KMS-11 (cell line): ENCODE data around the gene RAD51C.

ENCODE experiments used
- H2AFZ ChIP-seq: fragments of 200-600 bp; sonication (generic); 2 replicates; pipeline ENCODE4 v1.6.1; 2016; ENCODE audit warnings: antibody characterized with exemption, mixed run types, low read depth
- H3K27ac ChIP-seq: fragments of 200-600 bp; sonication (generic); 2 replicates; pipeline ENCODE4 v1.6.1; 2016; ENCODE audit warnings: mild to moderate bottlenecking, mixed run types
- H3K27me3 ChIP-seq: fragments of 200-600 bp; sonication (generic); 2 replicates; pipeline ENCODE4 v1.6.1; 2017; ENCODE audit warnings: mild to moderate bottlenecking, low read depth, mixed run types, moderate library complexity; ENCODE audit not compliant: insufficient read depth
- H3K36me3 ChIP-seq: fragments of 200-600 bp; sonication (generic); 2 replicates; pipeline ENCODE4 v1.6.1; 2017; ENCODE audit warnings: mild to moderate bottlenecking, mixed run types; ENCODE audit not compliant: insufficient read depth
- H3K4me1 ChIP-seq: fragments of 200-600 bp; sonication (generic); 2 replicates; pipeline ENCODE4 v1.6.1; 2016; ENCODE audit warnings: mild to moderate bottlenecking, low read depth, mixed run types; ENCODE audit not compliant: poor library complexity, severe bottlenecking
- H3K4me2 ChIP-seq: fragments of 200-600 bp; sonication (generic); 2 replicates; pipeline ENCODE4 v1.7.0; 2016; ENCODE audit warnings: mild to moderate bottlenecking, mixed run types
- H3K4me3 ChIP-seq: fragments of 200-600 bp; sonication (generic); IDR thresholded peaks from 2 replicates; pipeline ENCODE4 v1.6.1; 2017; ENCODE audit warnings: low read depth, low read length, mixed read lengths; ENCODE audit not compliant: insufficient read depth
- H3K79me2 ChIP-seq: fragments of 200-600 bp; sonication (generic); 2 replicates; pipeline ENCODE4 v1.6.1; 2016; ENCODE audit warnings: low read depth, mixed run types; ENCODE audit not compliant: insufficient read depth
- H3K9ac ChIP-seq: fragments of 200-600 bp; sonication (generic); 2 replicates; pipeline ENCODE4 v1.6.1; 2016; ENCODE audit warnings: mild to moderate bottlenecking, mixed run types
- H4K20me1 ChIP-seq: fragments of 200-600 bp; sonication (generic); 2 replicates; pipeline ENCODE4 v1.6.1; 2016; ENCODE audit warnings: mild to moderate bottlenecking, mixed run types; ENCODE audit not compliant: insufficient read depth
- TF ChIP-seq, protein P1 (sequence below): fragments of 200-600 bp; sonication (generic); conservative IDR thresholded peaks from 2 replicates; pipeline ENCODE4 v1.6.1; 2017; ENCODE audit warnings: low read depth, mild to moderate bottlenecking, antibody characterized with exemption, low read length, moderate library complexity, mixed read lengths

Gene RAD51C

DNA sequence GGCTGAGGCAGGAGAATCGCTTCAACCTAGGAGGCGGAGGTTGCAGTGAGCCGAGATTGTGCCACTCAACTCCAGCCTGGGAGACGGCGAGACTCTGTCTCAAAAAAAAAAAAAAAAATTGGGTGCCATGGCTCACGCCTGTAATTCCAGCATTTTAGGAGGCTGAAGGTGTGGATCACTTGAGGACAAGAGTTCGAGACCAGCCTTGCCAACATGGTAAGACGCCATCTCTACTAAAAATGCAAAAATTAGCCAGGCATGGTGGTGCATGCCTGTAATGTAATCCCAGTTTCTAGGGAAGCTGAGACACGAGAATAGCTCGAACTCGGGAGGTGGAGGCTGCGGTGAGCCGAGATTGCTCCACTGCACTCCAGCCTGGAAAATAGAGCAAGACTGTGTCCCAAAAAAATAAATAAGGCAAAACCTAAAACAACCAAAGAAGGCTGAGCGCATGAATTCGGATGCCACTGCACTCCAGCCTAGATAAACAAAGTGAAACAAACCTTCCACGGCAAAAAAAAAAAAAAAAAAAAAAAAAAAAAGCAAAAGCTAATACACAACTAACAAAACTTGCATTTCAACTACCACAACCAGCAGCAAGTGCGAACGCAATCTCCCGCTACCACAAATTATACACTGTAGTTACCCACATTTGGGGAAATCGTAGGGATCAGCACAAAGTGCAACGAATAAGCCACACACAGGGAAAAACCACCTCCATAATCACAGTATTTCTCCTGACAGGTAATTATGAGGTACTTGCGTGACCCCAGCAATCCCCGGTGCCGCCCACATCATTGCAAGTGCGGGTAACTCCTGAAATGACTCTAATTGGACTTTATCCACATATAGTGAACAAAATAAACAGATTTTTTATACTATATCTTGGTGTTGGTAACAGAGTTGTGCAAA, 26.2 kb upstream of the RAD51C start:
- Histone ChIP-seq H3K4me3 (no peak overlapping the region), H3K9ac (no peak overlapping the region), H2AFZ (no peak overlapping the region), H3K27me3 (no peaks in the 10 kb centered on the region), H4K20me1 (no peaks in the 10 kb centered on the region), H3K4me1 (peaks cover 14% of the 10 kb centered on the region), H3K4me2 (no peak overlapping the region), H3K79me2 (no peaks in the 10 kb centered on the region), H3K36me3 (no peaks in the 10 kb centered on the region), H3K27ac (no peak overlapping the region)
- TF ChIP-seq, protein P1, sequence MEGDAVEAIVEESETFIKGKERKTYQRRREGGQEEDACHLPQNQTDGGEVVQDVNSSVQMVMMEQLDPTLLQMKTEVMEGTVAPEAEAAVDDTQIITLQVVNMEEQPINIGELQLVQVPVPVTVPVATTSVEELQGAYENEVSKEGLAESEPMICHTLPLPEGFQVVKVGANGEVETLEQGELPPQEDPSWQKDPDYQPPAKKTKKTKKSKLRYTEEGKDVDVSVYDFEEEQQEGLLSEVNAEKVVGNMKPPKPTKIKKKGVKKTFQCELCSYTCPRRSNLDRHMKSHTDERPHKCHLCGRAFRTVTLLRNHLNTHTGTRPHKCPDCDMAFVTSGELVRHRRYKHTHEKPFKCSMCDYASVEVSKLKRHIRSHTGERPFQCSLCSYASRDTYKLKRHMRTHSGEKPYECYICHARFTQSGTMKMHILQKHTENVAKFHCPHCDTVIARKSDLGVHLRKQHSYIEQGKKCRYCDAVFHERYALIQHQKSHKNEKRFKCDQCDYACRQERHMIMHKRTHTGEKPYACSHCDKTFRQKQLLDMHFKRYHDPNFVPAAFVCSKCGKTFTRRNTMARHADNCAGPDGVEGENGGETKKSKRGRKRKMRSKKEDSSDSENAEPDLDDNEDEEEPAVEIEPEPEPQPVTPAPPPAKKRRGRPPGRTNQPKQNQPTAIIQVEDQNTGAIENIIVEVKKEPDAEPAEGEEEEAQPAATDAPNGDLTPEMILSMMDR, result no peak

DNA sequence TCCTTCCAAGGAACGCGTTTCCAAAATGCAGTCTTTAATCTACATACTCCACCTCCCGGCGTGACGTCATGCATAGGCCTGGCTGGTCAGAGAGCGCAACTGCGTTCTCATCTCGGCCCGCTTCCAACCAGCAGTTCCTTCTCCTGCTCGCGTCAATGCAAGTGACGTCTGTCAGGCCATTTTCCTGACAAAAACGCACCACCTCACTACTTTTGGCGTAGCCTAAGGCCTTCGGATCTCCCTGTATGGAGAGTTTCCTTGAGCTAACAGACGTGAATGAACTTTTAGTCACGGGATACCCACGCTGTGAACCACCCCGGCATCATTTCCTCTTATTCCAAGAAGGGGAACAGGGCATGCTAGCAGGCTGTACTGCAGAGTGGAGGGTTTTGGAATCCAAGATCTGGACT, 25.5 kb upstream of the RAD51C start:
- Histone ChIP-seq H3K27me3 (no peaks in the 10 kb centered on the region), H3K4me2 (no peak overlapping the region), H4K20me1 (no peaks in the 10 kb centered on the region), H3K9ac (no peak overlapping the region), H3K4me1 (peaks cover 14% of the 10 kb centered on the region), H3K27ac (no peak overlapping the region), H3K4me3 (no peak overlapping the region), H2AFZ (no peak overlapping the region), H3K36me3 (no peaks in the 10 kb centered on the region), H3K79me2 (no peaks in the 10 kb centered on the region)
- TF ChIP-seq, protein P1, result no peak

DNA sequence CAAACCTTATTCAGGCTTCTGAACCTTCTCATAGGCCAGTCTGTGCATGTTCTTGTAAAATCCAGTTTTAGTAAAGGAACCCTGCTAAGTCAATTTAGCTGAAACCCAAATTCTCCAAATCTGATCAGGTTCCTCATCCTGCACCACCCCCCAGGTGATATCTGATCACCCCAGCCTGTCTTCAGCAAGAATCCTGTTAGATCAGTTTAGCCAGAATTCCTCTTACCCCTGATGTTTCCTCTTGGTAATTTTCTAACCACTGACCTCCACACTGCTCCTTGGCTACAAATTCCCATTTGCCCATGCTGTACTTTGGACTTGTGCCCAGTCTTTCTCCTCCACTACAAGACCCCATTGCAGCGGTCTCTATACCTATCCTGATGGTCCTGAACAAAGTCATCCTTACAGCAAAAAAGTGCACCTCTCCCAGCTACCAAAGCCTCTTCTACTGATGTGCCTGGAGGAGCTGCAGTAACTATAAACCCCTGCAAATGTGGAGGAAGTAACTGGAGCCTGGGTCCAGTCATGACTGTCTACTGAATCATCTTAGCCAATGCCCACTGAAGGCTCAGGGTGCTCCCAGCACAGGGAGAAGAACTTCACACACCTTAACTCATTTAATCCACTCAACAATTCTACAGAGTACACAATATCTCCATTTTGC, 24.3 kb upstream of the RAD51C start:
- Histone ChIP-seq H3K27ac (no peak overlapping the region), H3K27me3 (no peaks in the 10 kb centered on the region), H3K4me3 (no peak overlapping the region), H3K9ac (no peak overlapping the region), H2AFZ (no peak overlapping the region), H3K79me2 (no peaks in the 10 kb centered on the region), H3K4me1 (peaks cover 14% of the 10 kb centered on the region), H3K36me3 (no peaks in the 10 kb centered on the region), H4K20me1 (no peaks in the 10 kb centered on the region), H3K4me2 (no peak overlapping the region)
- TF ChIP-seq, protein P1, result no peak

DNA sequence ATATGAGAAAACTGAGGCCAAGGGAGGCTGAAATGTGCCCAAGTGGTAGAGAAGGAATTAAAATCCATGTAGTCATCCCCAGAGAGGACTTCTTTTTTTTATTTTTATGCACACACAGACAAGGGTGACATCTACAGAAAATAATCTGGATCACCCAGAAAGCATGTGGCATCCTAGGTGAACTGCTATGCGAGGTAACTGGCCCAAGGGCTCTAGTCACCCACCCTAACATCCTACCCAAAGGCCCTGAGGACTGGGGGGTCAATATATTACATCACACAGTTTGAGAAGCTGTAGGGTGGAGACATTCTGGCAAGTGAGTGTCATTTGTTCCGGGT, 23.8 kb upstream of the RAD51C start:
- TF ChIP-seq, protein P1, result no peak
- H3K9ac ChIP-seq, result no peak overlapping the region
- peaks cover 14% of the 10 kb centered on the region for H3K4me1 ChIP-seq
- H3K27ac ChIP-seq, result no peak overlapping the region
- no peak overlapping the region for H3K4me3 ChIP-seq
- no peak overlapping the region for H3K4me2 ChIP-seq
- H3K36me3 ChIP-seq, result no peaks in the 10 kb centered on the region
- no peaks in the 10 kb centered on the region for H4K20me1 ChIP-seq
- H2AFZ ChIP-seq, result no peak overlapping the region
- no peaks in the 10 kb centered on the region for H3K27me3 ChIP-seq
- no peaks in the 10 kb centered on the region for H3K79me2 ChIP-seq
